NCI-H226 (cell line): Measurements from ENCODE around the gene PLEKHA6.

ENCODE experiments used
- DNase-seq: peaks from one replicate; pipeline ENCODE4 v3.0.0-alpha.2; 2015

The PLEKHA6 gene

DNA sequence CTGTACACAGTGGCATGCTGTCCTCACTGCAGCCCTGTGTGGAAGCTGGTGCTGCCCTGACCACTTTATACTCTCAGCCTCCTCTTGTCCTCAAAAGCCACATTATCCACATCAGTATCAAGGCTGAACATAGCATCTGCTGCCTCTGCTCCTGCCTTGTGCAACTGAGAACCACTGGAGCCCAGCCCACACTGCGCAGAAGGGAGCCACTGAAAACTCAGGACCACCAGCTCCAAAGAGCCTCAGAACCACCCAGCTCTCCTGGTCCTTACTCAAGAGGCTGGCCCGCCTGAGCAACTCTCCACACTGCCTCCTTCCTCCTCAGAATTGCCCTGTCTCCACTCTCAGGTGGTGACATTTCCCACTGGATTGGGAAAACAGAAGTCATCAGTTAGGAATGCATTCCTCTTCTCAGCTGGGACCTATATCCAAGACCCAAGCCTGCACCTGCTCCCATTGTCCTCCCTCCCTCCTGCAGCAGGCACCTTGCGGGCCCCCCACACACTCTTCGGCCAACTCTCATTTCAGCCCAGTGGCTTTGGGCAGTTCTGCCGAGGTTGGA is 156.4 kb downstream of the PLEKHA6 start:
- no peak for DNase-seq

DNA sequence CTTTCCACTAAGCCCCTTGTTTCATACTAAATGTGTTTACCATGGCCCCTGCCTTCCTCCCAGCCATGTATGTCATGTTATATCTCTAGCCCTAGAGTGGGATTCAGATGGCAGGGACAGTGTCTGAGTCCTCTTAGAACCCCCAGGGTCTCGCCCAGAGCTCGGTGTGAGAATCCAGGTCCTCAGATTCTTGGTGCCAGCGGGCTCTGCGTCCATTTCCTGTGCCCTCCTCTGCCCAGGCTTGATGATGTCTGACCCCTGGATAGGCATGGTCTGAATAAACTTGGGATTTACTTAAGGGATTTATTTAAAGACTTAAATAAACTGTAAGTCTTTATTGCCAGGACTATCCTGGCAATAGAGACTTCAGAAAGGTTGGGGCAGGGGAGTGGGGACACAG is 157.2 kb downstream of the PLEKHA6 start:
- no peak for DNase-seq

DNA sequence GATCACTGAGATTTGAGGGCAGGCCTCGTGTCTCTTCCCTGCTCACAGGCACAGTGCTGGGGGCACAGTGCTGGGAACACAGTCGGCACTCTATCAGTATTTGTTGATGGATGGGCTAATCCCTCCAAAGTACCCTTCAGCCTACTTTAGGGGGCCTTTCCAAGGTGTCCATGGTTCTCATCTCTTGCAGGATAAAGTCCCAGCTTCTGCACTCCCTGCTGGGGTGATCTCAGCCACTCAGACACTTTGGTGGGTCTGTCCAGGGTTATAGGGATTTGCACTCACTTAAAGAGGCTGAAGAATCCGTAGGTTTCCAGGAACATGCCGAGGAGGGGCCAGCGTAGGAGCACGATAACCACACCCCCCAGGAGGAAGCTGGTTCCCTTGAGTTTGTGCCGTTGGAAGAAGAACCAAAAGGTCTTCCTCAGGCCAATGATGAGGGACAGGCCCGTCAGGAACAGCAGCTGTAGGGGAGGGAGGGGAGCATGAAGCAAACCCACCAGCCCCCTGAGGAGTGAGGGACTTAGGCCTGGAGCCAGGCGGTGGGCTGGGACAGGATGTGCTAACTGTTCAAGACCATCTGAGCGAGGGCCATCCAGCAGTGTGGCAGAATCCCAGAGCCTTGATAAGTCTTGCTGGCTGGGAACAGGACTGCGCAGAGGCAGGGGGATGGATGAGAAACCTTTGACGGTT is 158.2 kb downstream of the PLEKHA6 start:
- no peak for DNase-seq

DNA sequence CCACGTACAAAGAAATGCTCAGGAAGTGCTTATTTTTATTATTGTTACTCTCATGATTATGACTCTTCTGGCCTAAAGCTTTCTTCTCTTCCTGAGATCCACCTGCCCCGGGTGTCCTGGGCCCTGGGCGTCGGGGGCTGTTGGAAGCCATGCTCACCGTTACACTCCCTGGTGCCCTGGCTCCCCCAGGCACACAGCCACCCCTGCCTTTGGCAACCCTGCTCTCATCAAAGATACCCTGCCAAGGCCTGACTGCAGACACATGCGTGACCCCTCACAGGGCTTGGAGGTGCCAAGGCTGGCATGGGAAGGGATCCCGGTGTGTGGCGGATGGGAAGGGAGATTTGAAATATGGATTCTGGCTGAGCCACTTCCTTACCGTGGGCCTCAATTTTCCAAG is 160.2 kb downstream of the PLEKHA6 start:
- no peak for DNase-seq

DNA sequence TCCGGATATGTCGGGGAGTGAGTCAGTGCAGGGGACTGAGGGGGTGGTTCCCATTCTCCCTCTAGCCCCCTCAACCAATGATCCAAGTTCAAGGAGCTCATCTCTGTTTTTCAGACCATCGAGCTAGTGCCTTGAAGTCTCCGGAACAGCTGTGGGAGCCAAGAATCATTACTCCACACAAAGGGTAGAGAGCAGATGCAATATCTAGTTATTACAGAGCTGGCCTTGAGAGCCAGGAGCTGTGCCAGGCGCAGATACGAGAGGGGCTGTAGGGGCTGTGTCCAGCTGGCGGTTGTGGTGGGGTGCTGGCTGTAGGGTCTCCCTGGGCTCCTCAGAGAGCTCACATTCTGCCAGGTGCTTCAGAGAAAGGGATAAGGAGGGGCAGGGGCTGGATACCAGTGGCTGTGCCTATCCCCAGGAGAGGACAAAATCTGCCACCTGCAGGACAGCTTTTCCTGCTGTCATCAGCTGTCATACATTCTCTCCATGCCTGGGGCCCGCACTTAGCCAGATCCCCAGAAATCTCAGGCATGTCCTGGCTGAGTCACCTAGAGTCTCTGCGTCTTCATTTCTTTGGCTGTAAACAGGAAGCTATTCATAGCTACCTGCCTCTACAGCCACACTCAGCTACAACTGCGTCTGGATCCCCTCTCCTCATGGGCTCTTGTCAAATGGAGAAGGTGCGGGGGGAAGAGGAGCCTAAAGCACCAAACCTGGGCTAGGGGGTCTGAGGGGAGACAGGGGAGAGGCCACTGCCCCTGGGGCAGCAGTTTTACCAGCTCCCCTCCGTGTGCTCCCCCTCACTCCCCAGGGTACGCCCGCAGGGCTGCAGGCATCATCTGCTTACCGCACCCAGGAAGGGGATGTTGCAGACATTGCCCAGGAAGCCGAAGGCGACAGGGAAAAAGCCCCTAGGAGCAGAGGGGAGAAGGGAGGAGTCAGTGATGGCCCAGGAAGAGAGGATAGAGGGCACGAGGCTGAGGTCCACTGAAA is 161.1 kb downstream of the PLEKHA6 start:
- DNase-seq, result peak; percentile 61

DNA sequence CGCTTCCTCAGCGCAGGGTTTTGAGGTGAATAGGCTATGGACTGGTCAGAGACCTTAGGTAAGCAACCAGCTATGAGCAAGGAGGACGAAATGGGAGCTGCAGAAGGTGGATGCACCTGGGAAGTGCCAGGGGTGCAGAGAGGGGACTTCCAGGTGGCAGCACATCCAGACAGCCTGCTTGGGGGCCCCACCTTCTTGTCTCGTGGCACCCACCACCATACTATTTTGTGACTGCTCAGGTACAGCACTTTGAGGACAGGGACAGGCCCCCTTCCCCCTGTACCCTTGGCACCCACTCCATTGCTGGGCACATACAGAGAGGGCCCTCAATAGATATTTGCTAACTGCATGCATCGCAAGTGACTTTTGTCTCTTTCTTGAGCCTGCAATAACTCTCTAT is 162.7 kb downstream of the PLEKHA6 start:
- no peak for DNase-seq

DNA sequence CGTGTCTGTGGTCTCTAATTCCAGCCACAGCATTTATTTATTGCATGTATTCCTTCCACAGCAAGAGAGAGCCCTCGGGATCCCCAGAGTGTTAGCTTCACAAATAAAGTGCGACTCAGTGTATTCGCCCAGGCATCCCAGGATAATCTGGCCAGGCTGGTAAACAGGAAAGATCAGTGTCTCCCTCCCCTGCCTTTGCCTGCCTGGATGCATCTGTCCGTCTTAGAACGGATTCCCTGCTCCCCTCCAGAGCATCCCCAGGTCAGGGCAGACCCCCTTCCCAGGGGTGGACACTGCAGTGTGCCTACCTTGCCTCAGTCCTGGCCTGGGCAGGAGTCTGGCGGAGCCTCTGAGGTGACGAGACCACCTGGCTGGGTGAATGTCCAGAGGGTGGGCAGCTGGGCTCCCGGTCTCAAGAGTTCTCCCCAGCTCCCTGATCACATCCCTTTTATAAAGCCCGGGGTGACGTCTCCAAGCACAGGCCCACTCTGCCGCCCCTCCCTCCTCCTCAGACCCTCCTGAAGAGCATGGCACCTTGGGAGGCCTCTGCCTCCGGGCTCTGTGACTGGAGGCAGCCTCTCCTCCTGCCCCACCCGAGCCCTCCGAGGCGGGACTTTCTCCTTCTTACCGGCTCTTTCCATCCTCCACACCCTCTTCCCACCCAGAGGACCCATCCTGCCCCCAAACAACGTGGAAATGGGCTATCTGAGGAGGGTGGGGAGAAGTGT is 163.5 kb downstream of the PLEKHA6 start, which contains the start of gene KISS1:
Gene KISS1 (minus strand): TSS at position 424 of the 728 bp plus-strand sequence. CDS start 3,615 bp downstream, outside the sequence.
- no peak for DNase-seq

DNA sequence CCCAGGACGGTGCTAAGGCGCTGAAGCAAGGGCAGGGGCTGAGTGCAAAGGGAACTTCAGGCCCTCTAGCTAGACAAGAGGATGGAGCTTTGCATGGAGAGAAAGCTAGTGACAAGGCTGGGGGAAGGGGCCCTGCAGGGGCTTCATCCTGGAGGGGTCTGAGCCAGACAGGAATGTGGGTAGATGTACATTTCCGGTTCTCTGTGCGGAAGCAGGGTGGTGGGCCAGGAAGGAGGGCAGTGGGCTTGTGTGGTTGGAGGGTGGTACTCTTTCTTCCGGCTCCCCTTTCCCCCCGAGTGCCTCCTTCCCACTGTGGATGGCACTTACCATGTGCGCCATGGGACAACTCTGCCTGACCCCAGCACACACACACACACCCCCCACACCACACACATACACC is 165.0 kb downstream of the PLEKHA6 start:
- no peak for DNase-seq

DNA sequence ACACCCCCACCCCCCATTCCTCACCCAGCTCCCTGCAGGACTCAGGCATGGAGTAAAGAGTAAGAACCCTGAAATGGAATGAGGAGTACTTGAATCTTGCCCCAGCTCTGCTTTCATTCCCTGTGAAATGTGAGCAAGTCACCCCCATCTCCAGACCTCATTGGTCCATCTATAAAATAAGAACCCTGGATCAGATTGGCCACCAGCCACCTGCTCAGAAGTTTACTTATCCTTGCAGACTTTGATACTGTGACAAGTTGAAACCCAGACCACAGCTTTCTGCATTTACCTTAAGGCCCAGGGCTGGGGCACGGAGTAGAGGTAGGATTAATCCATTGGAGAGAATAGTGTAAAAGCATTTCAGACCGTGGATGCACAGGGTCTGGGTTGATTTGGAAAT is 165.6 kb downstream of the PLEKHA6 start:
- DNase-seq, result no peak

DNA sequence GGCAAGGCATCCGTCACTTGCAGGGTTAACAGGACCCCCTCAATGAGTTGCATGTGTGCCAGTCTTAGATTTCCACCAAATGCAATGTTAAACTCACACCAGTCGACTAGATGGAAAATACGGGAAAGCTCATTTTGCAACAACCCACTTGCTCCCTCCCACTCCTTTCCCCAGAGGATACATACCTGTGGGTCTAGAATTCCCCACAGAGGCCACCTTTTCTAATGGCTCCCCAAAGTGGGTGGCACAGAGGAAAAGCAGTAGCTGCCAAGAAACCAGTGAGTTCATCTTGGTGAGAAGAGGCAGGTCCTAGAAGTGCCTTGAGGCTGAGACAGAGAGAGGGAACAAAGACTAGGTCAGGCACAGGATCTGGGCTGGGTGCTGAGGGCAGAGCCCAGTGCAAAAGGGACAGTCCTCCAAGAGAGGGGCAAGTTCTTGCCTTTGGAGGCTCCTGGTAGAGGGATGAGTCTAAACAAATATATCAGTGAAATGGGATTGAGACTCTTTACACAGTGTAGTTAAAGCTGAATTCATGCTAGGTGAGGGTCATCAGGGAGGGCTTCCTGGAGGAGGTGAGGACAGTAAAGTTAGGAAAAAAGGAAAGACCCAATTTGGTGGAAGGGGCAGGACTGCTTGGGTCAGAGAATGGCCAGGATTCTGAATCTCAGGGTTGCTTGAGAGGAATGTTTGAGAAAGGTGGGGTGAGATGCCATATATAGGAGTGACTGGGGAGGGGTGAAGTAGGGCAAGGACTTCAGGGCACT is 167.0 kb downstream of the PLEKHA6 start:
- DNase-seq, result no peak

DNA sequence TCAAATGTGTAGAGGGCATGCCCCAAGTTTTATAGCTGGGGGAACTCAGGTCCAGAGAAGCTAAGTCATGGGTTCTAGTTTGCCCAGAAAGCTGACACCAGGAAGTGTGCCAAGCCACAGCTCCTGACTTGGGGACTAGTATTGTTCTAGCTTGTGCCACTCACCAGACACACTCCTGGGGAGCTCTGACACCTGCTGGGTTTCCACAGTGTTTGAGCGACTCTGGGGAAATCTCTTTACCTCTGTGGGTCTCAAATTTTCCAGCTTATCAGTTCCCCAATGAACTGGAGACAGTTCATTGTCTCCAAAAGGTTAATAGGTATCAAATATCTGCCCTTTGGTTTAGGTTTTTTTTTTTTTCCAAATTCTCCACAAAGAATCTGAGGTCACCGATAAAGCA is 167.7 kb downstream of the PLEKHA6 start:
- no peak for DNase-seq

DNA sequence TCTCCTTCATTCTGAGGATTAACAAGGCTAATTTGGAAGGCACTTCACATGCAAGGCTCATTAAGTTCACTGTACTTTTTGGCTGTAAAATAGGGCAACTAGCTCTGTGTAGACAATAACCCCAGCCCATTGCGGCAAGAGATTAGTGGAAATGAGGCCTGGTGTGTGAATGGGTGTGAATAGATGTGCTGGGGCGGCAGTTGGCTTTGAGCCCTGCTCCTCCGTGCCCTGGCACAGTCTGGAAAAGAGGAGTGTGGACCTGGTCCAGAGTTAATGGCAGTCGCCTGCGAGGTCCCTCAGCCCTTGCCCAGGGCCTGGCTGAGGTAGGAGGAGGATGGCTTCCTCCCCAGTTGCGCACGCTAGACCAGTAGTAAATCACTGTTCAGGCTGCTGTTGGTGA is 168.3 kb downstream of the PLEKHA6 start:
- no peak for DNase-seq

DNA sequence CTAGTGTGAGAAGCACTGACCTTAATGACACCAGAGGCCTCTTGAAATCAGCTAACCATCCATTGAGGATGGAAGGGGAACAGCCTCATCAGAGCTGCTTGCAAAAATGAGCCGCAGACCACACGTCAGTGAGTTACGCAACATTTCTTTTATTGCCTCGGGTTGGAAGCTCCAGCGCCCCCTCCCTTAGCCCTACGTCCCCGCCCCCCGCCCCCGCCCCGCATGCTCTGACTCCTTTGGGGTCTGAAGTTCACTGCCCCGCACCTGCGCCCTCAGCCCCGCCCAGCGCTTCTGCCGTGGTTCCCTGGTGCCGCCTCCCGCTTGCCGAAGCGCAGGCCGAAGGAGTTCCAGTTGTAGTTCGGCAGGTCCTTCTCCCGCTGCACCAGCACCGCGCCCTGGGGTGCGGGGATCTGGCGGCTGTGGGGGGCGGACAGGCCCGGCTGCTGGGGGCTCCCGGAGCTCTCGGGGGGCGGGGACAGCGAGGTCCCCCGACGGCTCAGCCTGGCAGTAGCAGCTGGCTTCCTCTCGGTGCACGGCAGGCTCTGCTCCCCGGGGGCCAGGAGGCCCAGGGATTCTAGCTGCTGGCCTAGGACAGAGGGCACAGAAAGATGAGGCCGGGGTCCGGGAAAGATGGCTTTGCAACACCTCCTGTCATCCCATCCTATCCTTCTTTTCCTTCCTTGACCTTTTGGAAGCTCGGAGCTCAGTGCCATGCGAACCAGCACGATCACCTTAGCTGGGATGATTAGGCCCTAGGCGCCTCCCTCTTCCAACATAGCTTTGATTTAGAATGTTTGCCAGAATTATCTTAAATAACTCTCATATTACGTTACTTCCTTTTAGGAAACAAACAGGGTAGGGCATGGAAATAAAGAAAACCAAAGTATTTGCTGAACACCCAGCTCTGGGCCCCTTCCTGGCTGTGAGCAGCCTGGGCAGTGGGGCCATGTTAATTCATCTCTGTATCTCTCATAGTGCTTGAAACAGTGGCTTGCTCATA is 169.2 kb downstream of the PLEKHA6 start:
- DNase-seq, result peak; percentile 23

DNA sequence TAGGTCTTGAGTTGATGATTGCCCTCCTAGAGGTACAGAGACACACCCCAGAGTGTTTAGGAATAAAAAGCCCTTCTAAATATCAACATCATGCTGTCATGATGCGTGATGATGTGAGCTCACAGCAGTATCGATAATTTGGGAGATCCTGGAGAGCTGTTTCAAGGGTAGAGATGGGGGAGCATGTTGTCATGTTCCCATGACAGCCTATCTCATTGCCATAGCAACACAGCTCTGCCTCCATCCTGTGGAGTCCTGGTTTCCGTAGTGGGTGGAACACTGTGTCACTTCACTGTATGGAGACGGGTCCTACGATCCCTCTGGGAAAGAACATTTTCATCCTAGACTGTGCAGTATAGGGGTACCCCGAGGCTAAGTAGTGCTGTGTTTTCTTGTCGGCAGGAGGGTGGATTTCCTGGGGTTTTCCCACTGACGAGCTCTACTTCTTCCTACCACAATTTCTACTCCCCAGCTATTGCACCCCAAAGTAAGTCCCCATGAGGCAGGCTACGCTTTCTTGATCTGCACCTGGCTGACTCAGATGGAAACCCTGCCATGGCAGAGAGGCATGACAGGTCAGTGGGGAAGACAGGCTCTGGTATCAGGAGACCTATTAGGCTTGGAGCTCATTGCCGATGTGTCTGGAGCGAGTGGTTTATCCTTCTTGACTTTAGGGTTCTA is 170.6 kb downstream of the PLEKHA6 start:
- no peak for DNase-seq

DNA sequence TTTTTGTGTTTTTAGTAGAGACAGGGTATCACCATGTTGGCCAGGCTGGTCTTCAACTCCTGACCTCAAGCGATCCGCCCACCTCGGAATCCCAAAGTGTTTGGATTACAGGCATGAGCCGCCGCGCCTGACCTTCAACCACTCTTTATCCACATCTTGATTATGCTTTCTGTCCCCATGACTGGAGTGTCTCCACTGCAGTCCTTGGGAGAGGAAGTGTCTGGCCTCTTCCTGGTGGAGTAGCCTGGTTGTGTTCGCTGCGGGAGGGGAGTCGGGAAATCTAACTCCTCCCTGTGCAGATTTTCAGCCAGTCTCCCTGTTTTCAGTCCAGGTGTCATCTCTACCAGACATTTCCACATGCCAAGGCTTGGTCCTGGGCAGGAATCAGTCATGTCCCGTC is 173.1 kb downstream of the PLEKHA6 start:
- DNase-seq, result no peak

DNA sequence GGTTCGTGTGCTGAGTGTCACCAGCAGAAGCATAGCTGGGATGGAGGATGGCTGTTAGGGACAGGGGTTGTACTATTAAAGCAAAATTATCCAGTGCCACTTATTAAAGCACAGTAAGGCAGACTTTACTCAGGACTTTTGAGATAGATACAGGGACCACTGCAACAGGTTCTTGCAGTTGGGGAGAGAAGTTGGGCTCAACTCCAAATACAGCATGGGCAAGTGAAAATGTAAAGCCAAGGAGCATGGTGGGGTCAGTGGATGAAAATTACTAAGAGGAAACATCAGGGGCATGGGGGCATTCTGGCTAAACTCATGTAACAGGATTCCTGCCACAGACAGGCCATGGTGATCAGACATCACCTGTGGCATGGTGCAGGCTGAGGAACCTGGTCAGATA is 178.6 kb downstream of the PLEKHA6 start:
- no peak for DNase-seq

DNA sequence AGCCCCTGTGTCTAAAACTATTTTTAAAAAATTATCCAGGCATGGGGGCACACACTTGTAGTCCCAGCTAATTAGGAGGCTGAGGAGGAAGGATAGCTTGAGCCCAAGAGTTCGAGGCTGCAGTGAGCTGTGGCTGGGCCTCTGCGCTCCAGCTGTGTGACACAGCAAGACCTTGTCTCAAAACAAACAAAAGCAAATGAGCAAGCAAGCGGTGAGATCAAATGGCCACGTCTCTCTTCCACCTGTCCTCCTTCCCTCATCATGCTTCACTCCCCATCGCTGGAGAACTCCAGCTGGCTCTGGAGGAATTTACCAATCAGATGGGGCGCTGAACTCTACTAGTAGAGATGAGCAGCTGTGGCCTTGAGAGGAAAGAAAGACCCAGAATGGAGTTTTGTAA is 179.6 kb downstream of the PLEKHA6 start:
- no peak for DNase-seq

DNA sequence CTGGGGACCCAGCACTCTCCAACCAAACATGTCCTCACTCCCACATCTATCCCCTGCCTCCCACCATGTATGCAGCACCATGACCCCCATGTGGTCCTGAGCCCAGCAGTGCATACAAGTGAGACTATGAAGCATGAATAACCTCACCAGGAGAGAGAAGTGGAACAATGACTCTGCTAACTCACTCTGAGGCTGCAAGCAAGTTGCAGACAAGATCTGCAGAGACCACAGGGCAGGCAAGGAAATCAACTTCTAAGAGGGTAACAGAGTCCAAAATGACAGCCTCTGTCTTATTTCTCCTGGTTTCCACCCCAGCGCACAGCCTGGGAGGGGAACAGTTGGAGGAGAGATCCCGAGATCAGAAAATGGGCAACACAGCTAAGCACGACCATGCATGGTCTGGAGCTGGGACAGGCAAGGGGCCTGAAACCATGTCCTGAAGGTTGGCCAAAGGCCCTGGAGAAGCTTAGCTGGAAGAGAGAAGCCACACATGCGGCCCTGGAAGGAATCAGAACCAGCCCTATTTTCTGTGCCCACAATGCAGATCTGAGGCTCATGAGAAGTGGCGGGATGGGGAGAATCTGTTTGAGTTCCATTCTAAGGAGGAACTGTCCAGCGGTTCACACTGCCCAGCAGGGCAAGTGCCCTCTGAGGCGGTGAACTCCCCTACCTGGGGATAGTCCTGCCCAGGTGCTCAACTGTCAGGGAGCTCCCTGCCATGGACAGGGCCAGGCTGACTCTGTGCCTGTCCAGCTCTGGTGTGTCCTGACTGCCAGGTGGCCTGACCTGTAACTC is 181.0 kb downstream of the PLEKHA6 start:
- no peak for DNase-seq

DNA sequence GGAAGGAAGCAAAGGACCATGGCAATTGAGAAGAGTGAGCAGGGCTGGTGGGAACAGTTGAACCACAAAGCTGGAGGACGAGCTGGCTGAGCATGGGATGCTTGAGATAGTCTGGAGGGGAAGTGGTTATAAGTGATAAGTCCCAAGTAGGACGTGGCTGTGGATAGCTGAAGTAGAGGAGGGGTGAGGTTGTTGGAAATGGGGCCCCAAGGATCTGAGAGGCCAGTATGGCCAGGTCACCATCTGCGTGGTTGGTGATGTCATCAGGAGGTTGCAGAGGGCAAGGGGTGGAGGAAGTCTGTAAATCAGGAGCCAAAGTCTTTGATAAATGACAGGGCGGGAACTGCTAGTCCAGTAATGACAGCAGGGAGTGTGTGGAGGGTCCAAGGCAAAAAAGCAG is 182.6 kb downstream of the PLEKHA6 start:
- DNase-seq, result no peak
